ENCODE measurements around the gene TMEM222. TPM values are rescaled to one million over a fixed set of nuclear protein-coding genes. Genes with fewer than 3 reads are reported as not detected.

The TMEM222 gene
- total RNA-seq, 4 donors from 2014 or later, result 17.3 to 27.1 (median 23.7) TPM

DNA sequence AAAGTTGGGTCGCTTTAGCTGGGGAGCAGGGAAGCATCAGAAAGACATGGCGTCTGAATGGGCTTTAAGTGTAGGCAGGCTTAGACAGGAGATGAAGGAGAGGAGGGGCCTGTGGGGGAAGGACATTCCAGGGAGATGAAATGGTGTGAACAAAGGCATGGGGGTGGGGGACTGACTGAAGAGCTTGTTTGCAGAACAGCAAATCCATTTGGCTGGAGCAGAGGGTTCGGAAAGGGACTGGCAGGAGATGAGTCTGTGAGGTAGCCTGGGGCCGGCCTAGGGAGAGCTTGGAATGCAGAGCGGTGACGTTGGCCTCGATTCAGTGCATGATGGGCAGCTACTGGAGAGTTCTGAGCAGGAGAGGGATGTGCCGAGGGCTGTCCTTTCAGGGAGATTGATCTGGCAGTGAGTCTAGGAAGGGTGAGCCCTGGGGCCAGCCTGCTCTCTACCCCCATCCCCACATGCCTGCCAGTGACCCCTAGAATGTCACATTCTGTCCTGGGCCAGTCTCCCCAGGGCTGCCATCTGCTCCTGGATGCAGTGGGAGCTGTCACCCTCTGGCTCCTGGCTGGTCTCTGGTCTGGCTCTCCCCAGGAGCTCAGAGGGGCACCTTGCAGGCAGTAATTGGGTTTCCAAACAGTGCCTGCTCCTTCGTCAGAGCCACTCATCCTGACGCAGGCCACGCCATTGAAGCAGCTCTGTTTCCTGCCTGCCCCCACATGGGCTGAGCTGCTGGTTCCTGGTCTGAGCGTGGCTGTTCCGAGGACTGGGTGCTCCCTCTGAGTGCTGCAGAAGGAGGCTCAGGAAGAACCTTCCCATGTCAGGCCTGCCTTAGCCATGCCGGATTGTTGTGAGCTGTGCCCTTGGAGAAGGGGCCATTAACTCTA lies 22.3 kb upstream of the TMEM222 start:
- peak; percentile 28 for ATAC-seq (ENCODE audit: low FRiP score)

DNA sequence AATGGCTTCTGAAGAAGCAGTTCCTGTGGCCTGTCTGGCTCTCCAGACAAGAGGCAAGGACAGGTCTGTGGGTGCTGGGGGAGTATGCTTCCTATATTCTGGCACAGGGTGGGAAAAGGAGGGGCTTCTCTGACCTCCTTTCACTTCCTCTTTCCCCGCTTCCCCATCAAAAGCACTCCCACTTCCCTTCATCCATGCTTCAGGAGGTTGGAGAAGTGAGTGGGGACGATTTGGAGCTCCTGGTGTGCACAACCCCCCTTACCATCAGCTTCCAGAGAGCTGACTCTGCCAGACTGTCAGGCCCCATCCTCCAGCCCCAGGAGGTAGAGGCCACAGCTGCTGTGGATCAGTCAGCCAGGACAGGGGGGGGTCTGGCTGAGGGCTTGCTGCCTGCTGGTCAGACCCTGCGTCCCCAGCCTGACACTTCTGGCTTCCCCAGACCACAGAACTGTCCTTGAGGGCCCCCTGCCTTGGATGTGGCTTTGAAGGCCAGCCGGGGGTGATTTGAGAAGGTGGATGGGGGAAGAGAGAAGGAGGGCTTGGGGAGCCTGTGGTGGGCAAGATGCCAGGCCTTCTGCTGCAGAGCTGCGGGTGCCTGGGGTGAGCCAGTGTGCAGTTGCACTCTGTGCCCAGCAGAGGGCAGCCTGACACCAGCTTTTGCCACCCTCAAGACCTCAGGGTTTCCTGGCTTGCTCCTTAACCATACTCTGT lies 21.5 kb upstream of the TMEM222 start:
- DNase-seq (ENCODE audit: low spot score) (peak; percentile 54), ATAC-seq (ENCODE audit: low FRiP score) (peak; percentile 77)
- TF ChIP-seq, protein P1, sequence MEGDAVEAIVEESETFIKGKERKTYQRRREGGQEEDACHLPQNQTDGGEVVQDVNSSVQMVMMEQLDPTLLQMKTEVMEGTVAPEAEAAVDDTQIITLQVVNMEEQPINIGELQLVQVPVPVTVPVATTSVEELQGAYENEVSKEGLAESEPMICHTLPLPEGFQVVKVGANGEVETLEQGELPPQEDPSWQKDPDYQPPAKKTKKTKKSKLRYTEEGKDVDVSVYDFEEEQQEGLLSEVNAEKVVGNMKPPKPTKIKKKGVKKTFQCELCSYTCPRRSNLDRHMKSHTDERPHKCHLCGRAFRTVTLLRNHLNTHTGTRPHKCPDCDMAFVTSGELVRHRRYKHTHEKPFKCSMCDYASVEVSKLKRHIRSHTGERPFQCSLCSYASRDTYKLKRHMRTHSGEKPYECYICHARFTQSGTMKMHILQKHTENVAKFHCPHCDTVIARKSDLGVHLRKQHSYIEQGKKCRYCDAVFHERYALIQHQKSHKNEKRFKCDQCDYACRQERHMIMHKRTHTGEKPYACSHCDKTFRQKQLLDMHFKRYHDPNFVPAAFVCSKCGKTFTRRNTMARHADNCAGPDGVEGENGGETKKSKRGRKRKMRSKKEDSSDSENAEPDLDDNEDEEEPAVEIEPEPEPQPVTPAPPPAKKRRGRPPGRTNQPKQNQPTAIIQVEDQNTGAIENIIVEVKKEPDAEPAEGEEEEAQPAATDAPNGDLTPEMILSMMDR (IDR thresholded peaks at IDR 0.05), result peak in 2 of 3 donors; percentile 85 to 97

More for the DNA sequence above, 22.3 kb upstream of the TMEM222 start:
- peak; percentile 30 for DNase-seq (ENCODE audit: low spot score)
- TF ChIP-seq, protein P1 (IDR thresholded peaks at IDR 0.05), result no peak

DNA sequence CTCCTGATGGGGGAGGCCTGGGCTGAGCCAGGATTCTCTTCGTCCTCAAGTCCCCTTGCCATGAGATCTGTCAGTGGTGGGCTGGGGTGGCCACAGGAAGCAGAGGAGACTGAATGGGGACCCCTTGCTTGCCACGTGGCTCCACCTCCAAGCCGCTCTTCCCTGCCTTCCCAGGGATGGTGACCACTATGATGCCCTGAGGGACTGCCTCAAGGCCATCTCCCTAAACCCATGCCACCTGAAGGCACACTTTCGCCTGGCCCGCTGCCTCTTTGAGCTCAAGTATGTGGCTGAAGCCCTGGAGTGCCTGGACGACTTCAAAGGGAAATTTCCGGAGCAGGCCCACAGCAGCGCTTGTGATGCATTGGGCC lies 20.9 kb upstream of the TMEM222 start:
- TF ChIP-seq, protein P1 (IDR thresholded peaks at IDR 0.05), result no peak
- ATAC-seq (ENCODE audit: low FRiP score), result no peak
- DNase-seq (ENCODE audit: low spot score), result no peak

DNA sequence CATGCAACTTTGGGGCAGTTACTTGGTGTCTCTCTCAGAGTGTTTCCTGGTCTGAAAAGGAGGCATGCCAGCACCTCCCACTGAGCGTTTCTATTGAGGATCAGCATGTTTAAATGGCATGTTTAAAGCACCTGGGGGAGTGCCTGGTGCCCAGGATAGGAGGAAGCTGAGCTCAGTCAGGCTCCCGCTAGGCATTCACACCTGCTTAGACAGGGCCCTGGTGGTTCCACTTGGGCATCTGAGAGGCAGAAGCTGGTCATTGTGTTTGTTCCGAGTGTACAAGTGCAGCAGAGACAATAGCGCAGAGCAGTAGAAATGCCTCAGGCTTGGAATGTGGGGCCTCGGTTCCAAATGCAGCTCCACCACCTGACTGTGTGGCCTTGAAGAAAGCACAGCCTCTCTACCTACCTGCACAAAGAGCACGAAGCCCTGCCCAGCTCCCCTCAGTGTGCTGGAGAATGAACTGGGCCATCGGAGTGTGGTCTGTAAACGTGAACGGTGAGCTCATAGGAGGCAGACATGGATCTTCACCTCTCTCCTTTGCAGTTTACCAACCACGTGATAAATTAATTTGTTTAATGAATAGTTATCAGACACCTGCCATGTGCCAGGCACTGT lies 20.3 kb upstream of the TMEM222 start:
- ATAC-seq (ENCODE audit: low FRiP score), result no peak
- TF ChIP-seq, protein P1 (IDR thresholded peaks at IDR 0.05), result no peak
- no peak for DNase-seq (ENCODE audit: low spot score)

DNA sequence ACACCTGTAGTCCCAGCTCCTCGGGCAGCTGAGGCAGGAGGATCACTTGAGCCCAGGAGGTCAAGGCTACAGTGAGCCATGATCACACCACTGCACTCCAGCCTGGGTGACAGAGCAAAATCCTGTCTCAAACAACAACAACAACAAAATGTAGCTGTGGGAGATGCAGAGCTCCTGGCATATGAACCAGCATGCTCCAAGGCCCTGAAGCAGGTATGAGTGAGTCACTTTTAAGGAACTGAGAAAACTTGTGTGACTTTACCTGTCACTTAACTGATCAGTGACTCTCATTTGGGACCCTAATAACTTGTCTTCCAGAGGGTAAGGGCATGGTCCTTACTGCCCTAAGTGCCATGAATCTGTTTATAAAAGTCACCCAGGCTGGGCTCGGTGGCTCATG lies 19.4 kb upstream of the TMEM222 start:
- TF ChIP-seq, protein P1 (IDR thresholded peaks at IDR 0.05), result no peak
- no peak for ATAC-seq (ENCODE audit: low FRiP score)
- no peak for DNase-seq (ENCODE audit: low spot score)

DNA sequence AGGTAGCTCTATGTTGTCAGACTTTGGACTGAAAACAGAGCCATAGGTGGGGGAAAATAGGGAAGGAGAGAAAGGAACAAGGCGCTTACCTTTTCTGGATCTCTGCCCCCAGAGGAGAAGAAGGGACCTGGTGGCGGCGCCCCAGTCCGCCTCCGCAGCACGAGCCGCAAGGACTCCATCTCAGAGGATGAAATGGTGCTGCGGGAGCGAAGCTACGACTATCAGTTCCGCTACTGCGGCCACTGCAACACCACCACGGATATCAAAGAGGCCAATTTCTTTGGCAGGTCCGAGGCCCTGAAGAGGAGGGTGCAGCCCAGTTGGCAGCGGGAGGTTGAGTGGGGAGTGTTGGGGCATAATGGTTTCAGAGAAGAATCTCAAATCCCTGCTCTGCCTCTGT lies 18.5 kb upstream of the TMEM222 start:
- ATAC-seq (ENCODE audit: low FRiP score) (no peak), DNase-seq (ENCODE audit: low spot score) (no peak)
- TF ChIP-seq, protein P1 (IDR thresholded peaks at IDR 0.05), result no peak

Data from omental fat pad (tissue), 4 donors.